ENCODE measurements around the gene NFIA. TPM values are rescaled to one million over a fixed set of nuclear protein-coding genes. Genes with fewer than 3 reads are reported as not detected.

Gene NFIA
- total RNA-seq, 1 donor from 2014 or later: 66.6 TPM

GRCh38 chr1:61092642-61093041 is 10.3 kb downstream of the NFIA start:
- H3K36me3 ChIP-seq: peaks cover 12% of the 10 kb centered on the region
- H3K4me3 ChIP-seq: no peak overlapping the region
- no peaks in the 10 kb centered on the region for H3K9me3 ChIP-seq
- H3K27me3 ChIP-seq: no peaks in the 10 kb centered on the region
- peaks cover 39% of the 10 kb centered on the region for H3K4me1 ChIP-seq
- H3K27ac ChIP-seq: no peak overlapping the region
- no peak for TF ChIP-seq CTCF (IDR thresholded peaks at IDR 0.05)
- DNase-seq (no peak), ATAC-seq (no peak)
- intact Hi-C loops (cut with DNase I): no loop called here

- peaks cover 34% of the 10 kb centered on the region for H3K4me1 ChIP-seq
Observed at GRCh38 chr1:61093525-61094137, 11.3 kb downstream of the NFIA start.

GRCh38 chr1:61094677-61095469 is 12.5 kb downstream of the NFIA start:
- no peak for TF ChIP-seq CTCF (IDR thresholded peaks at IDR 0.05)
- DNase-seq (no peak), ATAC-seq (no peak)
- Histone ChIP-seq H3K27ac (no peak overlapping the region), H3K36me3 (no peaks in the 10 kb centered on the region), H3K9me3 (no peaks in the 10 kb centered on the region), H3K4me3 (no peak overlapping the region), H3K4me1 (peaks cover 31% of the 10 kb centered on the region), H3K27me3 (no peaks in the 10 kb centered on the region)
- intact Hi-C loops (cut with DNase I): no loop called here

More at GRCh38 chr1:61093525-61094137, 11.3 kb downstream of the NFIA start:
- Histone ChIP-seq H3K27me3 (no peaks in the 10 kb centered on the region), H3K36me3 (peaks cover 7% of the 10 kb centered on the region), H3K27ac (no peak overlapping the region), H3K9me3 (no peaks in the 10 kb centered on the region), H3K4me3 (no peak overlapping the region)
- intact Hi-C loops (cut with DNase I): no loop called here
- no peak for ATAC-seq
- no peak for TF ChIP-seq CTCF (IDR thresholded peaks at IDR 0.05)
- no peak for DNase-seq

GRCh38 chr1:61095470-61095812 is 13.1 kb downstream of the NFIA start:
- TF ChIP-seq CTCF (IDR thresholded peaks at IDR 0.05): no peak
- DNase-seq (no peak), ATAC-seq (no peak)
- intact Hi-C loops (cut with DNase I): no loop called here
- Histone ChIP-seq H3K4me3 (no peak overlapping the region), H3K36me3 (no peaks in the 10 kb centered on the region), H3K9me3 (no peaks in the 10 kb centered on the region), H3K4me1 (peaks cover 31% of the 10 kb centered on the region), H3K27me3 (no peaks in the 10 kb centered on the region), H3K27ac (no peak overlapping the region)

GRCh38 chr1:61097317-61097716 is 15.0 kb downstream of the NFIA start:
- DNase-seq: no peak
- intact Hi-C loops (cut with DNase I): no loop called here
- Histone ChIP-seq H3K4me1 (peaks cover 19% of the 10 kb centered on the region), H3K27me3 (no peaks in the 10 kb centered on the region), H3K4me3 (no peak overlapping the region), H3K9me3 (no peaks in the 10 kb centered on the region), H3K27ac (no peak overlapping the region), H3K36me3 (no peaks in the 10 kb centered on the region)
- no peak for TF ChIP-seq CTCF (IDR thresholded peaks at IDR 0.05)
- ATAC-seq: no peak
